DND-41 (cell line): ENCODE results near the gene CDCA7.

Source experiments
- ATAC-seq: fragments of 200-7000 bp; cut with Tn5 transposase; 3 replicates; pipeline ENCODE4 v1.9.1; 2021; ENCODE audit warnings: low read depth; ENCODE audit not compliant: insufficient read depth
- DNase-seq: peaks from one replicate; pipeline ENCODE4 v3.0.0-alpha.2; 2020
- H2AFZ ChIP-seq: 2 replicates; pipeline ENCODE4 v1.6.0; 2012; ENCODE audit warnings: low read depth, low read length
- H3K27ac ChIP-seq: 2 replicates; pipeline ENCODE4 v1.5.1; 2012; ENCODE audit warnings: low read length, inconsistent platforms
- H3K27me3 ChIP-seq: fragments of 200-600 bp; sonication (generic); 2 replicates; pipeline ENCODE4 v1.6.0; 2012; ENCODE audit warnings: low read length, mild to moderate bottlenecking, inconsistent platforms; ENCODE audit not compliant: insufficient read depth, poor library complexity
- H3K36me3 ChIP-seq: 2 replicates; pipeline ENCODE4 v1.5.1; 2012; ENCODE audit warnings: low read length, inconsistent platforms; ENCODE audit not compliant: insufficient read depth
- H3K4me1 ChIP-seq: 2 replicates; pipeline ENCODE4 v1.5.1; 2012; ENCODE audit warnings: mild to moderate bottlenecking, low read length; ENCODE audit not compliant: insufficient read depth
- H3K4me2 ChIP-seq: 2 replicates; pipeline ENCODE4 v1.6.0; 2012; ENCODE audit warnings: mild to moderate bottlenecking, moderate library complexity, low read length, inconsistent platforms; ENCODE audit not compliant: insufficient read depth
- H3K4me3 ChIP-seq, 2 experiments: fragments of 200-600 bp in 1 of 2; shearing (Covaris generic) in 1 of 2; 2 replicates each; pipeline ENCODE4 v1.5.1; 2012 to 2016; ENCODE audit warnings: inconsistent platforms in 2 of 2, low read length in 2 of 2, mild to moderate bottlenecking in 2 of 2, low read depth in 1 of 2, moderate library complexity in 1 of 2
- H3K79me2 ChIP-seq: 2 replicates; pipeline ENCODE4 v1.6.0; 2012; ENCODE audit warnings: low read length, inconsistent platforms; ENCODE audit not compliant: insufficient read depth
- H3K9ac ChIP-seq: 2 replicates; pipeline ENCODE4 v1.6.0; 2012; ENCODE audit warnings: low read depth, mild to moderate bottlenecking, inconsistent platforms, low read length, moderate library complexity
- H3K9me3 ChIP-seq: 2 replicates; pipeline ENCODE4 v1.5.1; 2012; ENCODE audit warnings: low read length, moderate library complexity, mild to moderate bottlenecking, inconsistent platforms; ENCODE audit not compliant: insufficient read depth, severe bottlenecking
- H4K20me1 ChIP-seq: 2 replicates; pipeline ENCODE4 v1.6.0; 2012; ENCODE audit warnings: low read length; ENCODE audit not compliant: insufficient read depth
- EZH2 ChIP-seq: IDR thresholded peaks from 3 replicates; pipeline ENCODE4 v1.6.1; 2012; ENCODE audit warnings: borderline replicate concordance, low read depth, mild to moderate bottlenecking, moderate library complexity, low read length, inconsistent platforms; ENCODE audit not compliant: severe bottlenecking
- TF ChIP-seq, protein P1 (sequence below): IDR thresholded peaks from 2 replicates; pipeline ENCODE4 v1.5.1; 2012; ENCODE audit warnings: borderline replicate concordance, low read length, moderate library complexity, mild to moderate bottlenecking; ENCODE audit not compliant: poor library complexity, severe bottlenecking; ENCODE audit errors: extremely low read depth

CDCA7 gene

GRCh38 chr2:173370198-173370597, 15.5 kb downstream of the CDCA7 start:
- Histone ChIP-seq H3K4me3 (no peak overlapping the region), H4K20me1 (peaks cover 31% of the 10 kb centered on the region), H3K36me3 (peaks cover 93% of the 10 kb centered on the region), H3K9me3 (no peaks in the 10 kb centered on the region), H3K4me2 (no peak overlapping the region), H3K9ac (no peak overlapping the region), H3K79me2 (peaks cover 19% of the 10 kb centered on the region), H2AFZ (no peak overlapping the region), H3K27me3 (no peaks in the 10 kb centered on the region), H3K4me1 (no peaks in the 10 kb centered on the region), H3K27ac (no peak overlapping the region)
- DNase-seq, result no peak
- TF ChIP-seq, protein P1, sequence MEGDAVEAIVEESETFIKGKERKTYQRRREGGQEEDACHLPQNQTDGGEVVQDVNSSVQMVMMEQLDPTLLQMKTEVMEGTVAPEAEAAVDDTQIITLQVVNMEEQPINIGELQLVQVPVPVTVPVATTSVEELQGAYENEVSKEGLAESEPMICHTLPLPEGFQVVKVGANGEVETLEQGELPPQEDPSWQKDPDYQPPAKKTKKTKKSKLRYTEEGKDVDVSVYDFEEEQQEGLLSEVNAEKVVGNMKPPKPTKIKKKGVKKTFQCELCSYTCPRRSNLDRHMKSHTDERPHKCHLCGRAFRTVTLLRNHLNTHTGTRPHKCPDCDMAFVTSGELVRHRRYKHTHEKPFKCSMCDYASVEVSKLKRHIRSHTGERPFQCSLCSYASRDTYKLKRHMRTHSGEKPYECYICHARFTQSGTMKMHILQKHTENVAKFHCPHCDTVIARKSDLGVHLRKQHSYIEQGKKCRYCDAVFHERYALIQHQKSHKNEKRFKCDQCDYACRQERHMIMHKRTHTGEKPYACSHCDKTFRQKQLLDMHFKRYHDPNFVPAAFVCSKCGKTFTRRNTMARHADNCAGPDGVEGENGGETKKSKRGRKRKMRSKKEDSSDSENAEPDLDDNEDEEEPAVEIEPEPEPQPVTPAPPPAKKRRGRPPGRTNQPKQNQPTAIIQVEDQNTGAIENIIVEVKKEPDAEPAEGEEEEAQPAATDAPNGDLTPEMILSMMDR, result no peak
- no peak for TF ChIP-seq EZH2
- ATAC-seq, result peak; percentile 37; the same call in 1 of the 3 replicates

GRCh38 chr2:173371023-173371422, 16.4 kb downstream of the CDCA7 start:
- H3K27ac ChIP-seq, result no peak overlapping the region
- no peak overlapping the region for H3K4me3 ChIP-seq
- TF ChIP-seq, protein P1, result no peak
- TF ChIP-seq EZH2, result no peak
- H2AFZ ChIP-seq, result no peak overlapping the region
- H3K27me3 ChIP-seq, result no peaks in the 10 kb centered on the region
- H3K4me1 ChIP-seq, result no peaks in the 10 kb centered on the region
- no peaks in the 10 kb centered on the region for H3K9me3 ChIP-seq
- H4K20me1 ChIP-seq, result peaks cover 23% of the 10 kb centered on the region
- peaks cover 11% of the 10 kb centered on the region; the same call in 1 of the 2 replicates for H3K79me2 ChIP-seq
- H3K4me2 ChIP-seq, result no peak overlapping the region
- peaks cover 92% of the 10 kb centered on the region for H3K36me3 ChIP-seq
- H3K9ac ChIP-seq, result no peak overlapping the region
- peak; percentile 11; the same call in 1 of the 3 replicates for ATAC-seq
- no peak for DNase-seq

DNA sequence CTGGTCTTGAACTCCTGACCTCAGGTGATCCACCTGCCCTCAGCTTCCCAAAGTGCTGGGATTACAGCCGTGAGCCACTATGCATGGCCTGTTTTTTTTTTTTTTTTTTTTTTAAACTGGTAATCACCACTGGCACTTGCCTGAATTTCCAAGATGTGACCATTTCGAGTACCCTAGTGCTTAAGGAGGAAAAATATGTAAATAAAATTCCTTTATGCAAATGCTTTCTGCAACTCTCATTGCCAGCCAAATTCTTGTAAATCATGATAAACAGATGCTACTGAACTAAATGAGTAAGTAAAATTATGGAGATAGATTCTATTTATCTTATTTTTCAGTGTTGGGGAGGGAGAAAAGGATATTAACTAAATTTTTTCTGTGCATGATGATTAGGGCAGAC, 18.6 kb downstream of the CDCA7 start:
- ATAC-seq (no peak), DNase-seq (no peak)
- Histone ChIP-seq H3K4me2 (no peak overlapping the region), H3K9ac (no peak overlapping the region), H3K9me3 (no peaks in the 10 kb centered on the region), H4K20me1 (peaks cover 11% of the 10 kb centered on the region; the same call in 1 of the 2 replicates), H3K79me2 (no peaks in the 10 kb centered on the region; the same call in 1 of the 2 replicates), H3K27me3 (no peaks in the 10 kb centered on the region), H3K4me3 (no peak overlapping the region), H3K27ac (no peak overlapping the region), H3K4me1 (no peaks in the 10 kb centered on the region), H3K36me3 (peaks cover 84% of the 10 kb centered on the region), H2AFZ (no peak overlapping the region)
- TF ChIP-seq EZH2, result no peak
- TF ChIP-seq, protein P1, result no peak
